A673 (cell line): ENCODE results near the gene GAMT. TPM values are rescaled to one million over a fixed set of nuclear protein-coding genes. Genes with fewer than 3 reads are reported as not detected.

Source experiments
- BruUV-seq: library from RNA; stranded (reverse); fragments of 400-500 nt; replicated peaks from 2 replicates; lab custom pipeline; 2021; lab: Mats Ljungman, UMichigan
- CTCF ChIA-PET: fragments of 300-600 bp; sonication (Branson Sonifier 250); formaldehyde crosslinking; loops from one replicate; lab custom pipeline; 2022; ENCODE audit warnings: antibody characterized with exemption; lab: Charles Lee
- POLR2A ChIA-PET: fragments of 300-600 bp; sonication (Branson Sonifier 250); formaldehyde crosslinking; loops from one replicate; lab custom pipeline; 2022; ENCODE audit warnings: antibody characterized with exemption; ENCODE audit not compliant: low non-redundant PET; lab: Charles Lee
- DNase-seq: peaks from one replicate; pipeline ENCODE4 v3.0.0-alpha.2; 2015; ENCODE audit warnings: low spot score
- H3K27ac ChIP-seq: fragments of 200-600 bp; sonication (generic); 2 replicates; pipeline ENCODE4 v1.5.1; 2016; ENCODE audit warnings: mixed run types, low read depth, mild to moderate bottlenecking, mixed read lengths, antibody characterized with exemption, low read length; ENCODE audit not compliant: poor library complexity, severe bottlenecking
- H3K27me3 ChIP-seq: fragments of 200-600 bp; sonication (generic); replicated peaks from 2 replicates; pipeline ENCODE4 v1.6.1; 2017; ENCODE audit warnings: mixed run types, low read depth, mild to moderate bottlenecking, mixed read lengths, antibody characterized with exemption, low read length; ENCODE audit not compliant: insufficient read depth, poor library complexity
- H3K36me3 ChIP-seq: fragments of 200-600 bp; sonication (generic); 2 replicates; pipeline ENCODE4 v1.6.1; 2016; ENCODE audit warnings: mixed run types, mild to moderate bottlenecking, mixed read lengths, antibody characterized with exemption, low read length; ENCODE audit not compliant: insufficient read depth, poor library complexity, severe bottlenecking
- H3K4me1 ChIP-seq: fragments of 200-600 bp; sonication (generic); 2 replicates; pipeline ENCODE4 v1.6.1; 2017; ENCODE audit warnings: mixed run types, mild to moderate bottlenecking, mixed read lengths, antibody characterized with exemption, low read length; ENCODE audit not compliant: insufficient read depth, poor library complexity, severe bottlenecking
- H3K4me3 ChIP-seq: fragments of 200-600 bp; sonication (generic); 2 replicates; pipeline ENCODE4 v1.5.1; 2016; ENCODE audit warnings: low read depth, mixed run types, mild to moderate bottlenecking, mixed read lengths, low read length; ENCODE audit not compliant: poor library complexity, severe bottlenecking
- H3K9me3 ChIP-seq: fragments of 200-600 bp; sonication (generic); 2 replicates; pipeline ENCODE4 v1.6.1; 2016; ENCODE audit warnings: mixed run types, low read depth, mild to moderate bottlenecking, mixed read lengths, antibody characterized with exemption, low read length; ENCODE audit not compliant: poor library complexity, severe bottlenecking
- CTCF ChIP-seq: fragments of 300-800, 200-600 bp; sonication (generic); conservative IDR thresholded peaks from 2 replicates; pipeline ENCODE4 v1.5.1; 2017; ENCODE audit warnings: low read depth, mild to moderate bottlenecking, antibody characterized with exemption, low read length, moderate library complexity, mixed read lengths
- EZH2 ChIP-seq: fragments of 200-600 bp; sonication (generic); IDR thresholded peaks from 2 replicates; pipeline ENCODE4 v1.6.1; 2017; ENCODE audit warnings: borderline replicate concordance, low read depth, mild to moderate bottlenecking, mixed read lengths, antibody characterized with exemption, low read length; ENCODE audit not compliant: poor library complexity, severe bottlenecking
- intact Hi-C: fragments of 100-400 bp; cut with micrococcal nuclease; formaldehyde crosslinking; loops from one replicate; pipeline ENCODE4 v1.10.0; 2022; ENCODE audit not compliant: unreplicated experiment
- total RNA-seq: library from RNA; stranded (reverse); gene quantifications from 2 replicates; pipeline ENCODE4 v1.2.3, GENCODE V29; 2021

The GAMT gene
- total RNA-seq, 1 experiment from 2014 or later, result 18.8 TPM

GRCh38 chr19:1418951-1419738 lies 17.8 kb upstream of the GAMT start:
- ChIA-PET CTCF (no interaction called here), POLR2A (no interaction called here)
- Histone ChIP-seq H3K27ac (no peak overlapping the region), H3K36me3 (peaks cover 69% of the 10 kb centered on the region), H3K4me1 (peaks cover 24% of the 10 kb centered on the region), H3K4me3 (no peak overlapping the region), H3K9me3 (no peaks in the 10 kb centered on the region), H3K27me3 (no peaks in the 10 kb centered on the region)
- no peak for DNase-seq
- TF ChIP-seq CTCF (no peak), EZH2 (no peak)
- no TSS peak for BruUV-seq
- intact Hi-C loops, result no loop called here

- Histone ChIP-seq H3K27ac (no peak overlapping the region), H3K4me1 (peaks cover 24% of the 10 kb centered on the region), H3K27me3 (no peaks in the 10 kb centered on the region), H3K9me3 (no peaks in the 10 kb centered on the region), H3K36me3 (peaks cover 63% of the 10 kb centered on the region), H3K4me3 (no peak overlapping the region)
- DNase-seq, result no peak
- ChIA-PET CTCF (no interaction called here), POLR2A (interaction anchor here (0.5 kb wide), 1 partner anchor 19 kb away, joined by 4 read pairs; no protein-coding TSS in a partner anchor)
- no TSS peak for BruUV-seq
- intact Hi-C loops, result no loop called here
- TF ChIP-seq EZH2 (no peak), CTCF (no peak)
Measured at GRCh38 chr19:1418496-1418775, 17.1 kb upstream of the GAMT start.

GRCh38 chr19:1417681-1418495 lies 16.5 kb upstream of the GAMT start:
- no peaks in the 10 kb centered on the region for H3K27me3 ChIP-seq
- intact Hi-C loops, result no loop called here
- BruUV-seq, result no TSS peak
- H3K4me3 ChIP-seq, result no peak overlapping the region
- peaks cover 24% of the 10 kb centered on the region for H3K4me1 ChIP-seq
- ChIA-PET CTCF (interaction anchor here (0.5 kb wide), 1 partner anchor 18 kb away, joined by 3 read pairs; no protein-coding TSS in a partner anchor), POLR2A (interaction anchor here (0.5 kb wide), 1 partner anchor 20 kb away, joined by 4 read pairs; no protein-coding TSS in a partner anchor)
- no peak for DNase-seq
- no peaks in the 10 kb centered on the region for H3K9me3 ChIP-seq
- peaks cover 63% of the 10 kb centered on the region for H3K36me3 ChIP-seq
- H3K27ac ChIP-seq, result no peak overlapping the region
- TF ChIP-seq CTCF (no peak), EZH2 (no peak)
